Activated naive CD4-positive, alpha-beta T cell treated with anti-CD3 and anti-CD28 coated beads, Interleukin-2, amount 50 U/mL, for 72 hours (primary cell): ENCODE data around the gene ITCH. TPM values are rescaled to one million over a fixed set of nuclear protein-coding genes. Genes with fewer than 3 reads are reported as not detected.
A peak's percentile ranks its signal among the peaks of the same experiment; 100 is the strongest.
"Not testable (repeated sequence)": the region's sequence is repeated elsewhere in the genome, so short reads cannot be mapped to it uniquely, and the experiment has no call there.

Source experiments
- ATAC-seq, 2 donors: fragments of 150-1000 bp; cut with Tn5 transposase; 2 replicates each; pipeline ENCODE4 v1.10.0; 2021; ENCODE audit warnings: mild to moderate bottlenecking in 2 of 2, moderate library complexity in 2 of 2
- DNase-seq, 2 donors: peaks; one replicate each; pipeline ENCODE4 v3.0.0; 2021 to 2022; ENCODE audit warnings: low spot score in 2 of 2
- H3K27ac Mint-ChIP-seq, 2 donors: one replicate each; pipeline ENCODE4 v1.8.0; 2022; ENCODE audit warnings: mild to moderate bottlenecking in 2 of 2, mixed read lengths in 2 of 2
- H3K36me3 Mint-ChIP-seq, 2 donors: one replicate each; pipeline ENCODE4 v1.8.0; 2022; ENCODE audit warnings: mixed read lengths in 2 of 2
- H3K9me3 Mint-ChIP-seq, 2 donors: one replicate each; pipeline ENCODE4 v1.8.0; 2022; ENCODE audit warnings: mixed read lengths in 2 of 2
- total RNA-seq, 2 donors: library from RNA; stranded (reverse); gene quantifications; one replicate each; pipeline ENCODE4 v1.2.3, GENCODE V29; 2022

Gene ITCH
- total RNA-seq, 2 donors from 2014 or later = 37.4 to 49.5 TPM

DNA sequence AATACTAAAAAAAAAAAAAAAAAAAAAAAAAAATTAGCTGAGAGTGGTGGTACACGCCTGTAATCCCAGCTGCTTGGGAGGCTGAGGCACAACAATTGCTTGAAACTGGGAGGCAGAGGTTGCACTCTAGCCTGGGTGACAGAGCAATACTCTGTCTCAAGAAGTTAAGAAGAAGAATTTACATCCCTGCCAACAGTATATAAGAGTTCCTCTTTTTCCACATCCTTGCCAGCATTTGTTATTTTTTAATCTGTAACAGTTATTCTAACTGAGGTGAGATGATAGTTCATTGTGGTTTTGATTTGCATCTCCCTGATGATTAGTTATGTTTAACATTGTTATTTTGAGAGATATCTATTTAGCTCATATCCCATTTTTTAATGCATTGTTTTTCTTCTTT is 132.8 kb downstream of the ITCH start:
- ATAC-seq (no peak), DNase-seq (no peak)
- Mint-ChIP-seq H3K36me3 (peaks cover 37 to 44% of the 10 kb centered on the region in 2 donors), H3K27ac (no peak overlapping the region), H3K9me3 (peaks cover 11 to 13% of the 10 kb centered on the region in 2 donors)

DNA sequence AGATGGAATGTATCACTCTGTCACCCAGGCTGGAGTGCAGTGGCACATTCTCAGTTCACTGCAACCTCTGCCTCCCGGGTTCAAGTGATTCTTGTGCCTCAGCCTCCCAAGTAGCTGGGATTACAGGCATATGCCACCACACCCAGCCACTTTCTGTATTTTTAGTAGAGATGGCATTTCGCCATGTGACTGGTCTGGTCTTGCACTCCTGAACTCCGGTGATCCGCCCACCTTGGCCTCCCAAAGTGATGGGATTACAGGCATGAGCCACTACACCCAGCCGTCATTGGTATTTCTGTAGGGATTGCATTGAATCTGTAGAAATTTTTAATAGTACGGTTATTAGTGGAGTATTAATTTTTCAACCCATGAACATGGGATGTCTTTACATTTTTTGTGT is 134.5 kb downstream of the ITCH start:
- not testable (repeated sequence) for DNase-seq, H3K27ac Mint-ChIP-seq, ATAC-seq
- H3K9me3 Mint-ChIP-seq = peaks cover 11 to 13% of the 10 kb centered on the region in 2 donors
- peaks cover 37 to 47% of the 10 kb centered on the region in 2 donors for H3K36me3 Mint-ChIP-seq

DNA sequence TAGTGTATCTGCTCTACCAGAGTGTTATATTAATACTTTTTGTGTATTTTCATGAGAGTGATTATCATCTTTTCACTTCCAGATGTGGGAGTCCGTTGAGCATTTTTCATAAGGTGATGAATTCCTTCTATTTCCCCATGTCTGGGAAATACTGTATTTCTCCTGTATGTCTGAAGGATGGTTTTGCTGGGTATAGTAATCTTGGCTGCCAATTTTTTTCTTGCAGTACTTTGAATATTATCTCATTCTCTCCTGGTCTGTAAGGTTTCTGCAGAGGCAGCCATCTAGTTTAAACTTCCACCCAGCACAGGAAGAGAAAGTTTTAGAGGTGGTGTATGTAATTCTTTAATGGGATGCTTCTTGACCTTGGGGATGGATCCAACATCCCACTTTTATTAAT is 137.8 kb downstream of the ITCH start:
- peaks cover 11 to 13% of the 10 kb centered on the region in 2 donors for H3K9me3 Mint-ChIP-seq
- no peak for DNase-seq
- H3K36me3 Mint-ChIP-seq = peaks cover 22 to 41% of the 10 kb centered on the region in 2 donors
- ATAC-seq = no peak
- no peak overlapping the region for H3K27ac Mint-ChIP-seq

DNA sequence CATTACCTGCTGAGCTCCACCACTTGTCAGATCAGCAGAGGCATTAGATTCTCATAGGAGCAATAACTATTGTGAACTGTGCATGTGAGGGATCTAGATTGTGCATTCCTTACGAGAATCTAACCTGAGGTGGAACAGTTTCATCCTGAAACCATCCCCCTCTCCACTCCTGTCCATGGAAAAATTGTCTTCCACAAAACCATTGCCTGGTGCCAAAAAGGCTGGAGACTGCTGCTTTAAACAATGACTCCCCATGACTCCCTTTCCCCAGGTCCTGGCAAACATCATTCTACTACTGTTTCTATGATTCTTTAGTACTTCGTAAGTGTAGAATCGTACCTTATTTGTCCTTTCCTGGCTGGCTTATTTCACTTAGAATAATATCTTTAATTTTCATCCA is 143.4 kb downstream of the ITCH start:
- ATAC-seq (no peak), DNase-seq (no peak)
- Mint-ChIP-seq H3K9me3 (no peaks in the 10 kb centered on the region), H3K36me3 (no peaks in the 10 kb centered on the region), H3K27ac (peak overlapping the region in 1 of 2 donors; percentile 60)

DNA sequence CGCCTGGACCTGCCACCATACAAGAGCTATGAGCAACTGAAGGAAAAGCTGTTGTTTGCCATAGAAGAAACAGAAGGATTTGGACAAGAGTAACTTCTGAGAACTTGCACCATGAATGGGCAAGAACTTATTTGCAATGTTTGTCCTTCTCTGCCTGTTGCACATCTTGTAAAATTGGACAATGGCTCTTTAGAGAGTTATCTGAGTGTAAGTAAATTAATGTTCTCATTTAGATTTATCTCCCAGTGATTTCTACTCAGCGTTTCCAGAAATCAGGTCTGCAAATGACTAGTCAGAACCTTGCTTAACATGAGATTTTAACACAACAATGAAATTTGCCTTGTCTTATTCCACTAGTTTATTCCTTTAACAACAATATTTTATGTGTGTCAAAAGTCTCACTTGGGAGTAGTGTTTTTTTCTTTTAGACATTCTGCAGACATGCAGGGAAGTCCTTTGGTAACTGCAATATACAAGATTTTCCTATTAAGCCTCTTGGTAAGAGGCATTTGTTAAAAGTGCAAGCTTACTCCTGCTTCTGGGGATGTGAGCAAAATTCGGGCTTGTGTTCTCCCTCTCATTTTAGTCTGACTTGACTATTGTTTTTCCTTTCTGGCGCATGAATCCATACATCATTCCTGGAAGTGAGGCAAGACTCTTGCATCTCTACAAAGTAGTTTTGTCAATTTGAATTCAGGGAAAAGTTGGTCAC is 144.8 kb downstream of the ITCH start:
- no peaks in the 10 kb centered on the region for H3K36me3 Mint-ChIP-seq
- no peaks in the 10 kb centered on the region for H3K9me3 Mint-ChIP-seq
- DNase-seq (no peak), ATAC-seq (no peak)
- no peak overlapping the region for H3K27ac Mint-ChIP-seq

DNA sequence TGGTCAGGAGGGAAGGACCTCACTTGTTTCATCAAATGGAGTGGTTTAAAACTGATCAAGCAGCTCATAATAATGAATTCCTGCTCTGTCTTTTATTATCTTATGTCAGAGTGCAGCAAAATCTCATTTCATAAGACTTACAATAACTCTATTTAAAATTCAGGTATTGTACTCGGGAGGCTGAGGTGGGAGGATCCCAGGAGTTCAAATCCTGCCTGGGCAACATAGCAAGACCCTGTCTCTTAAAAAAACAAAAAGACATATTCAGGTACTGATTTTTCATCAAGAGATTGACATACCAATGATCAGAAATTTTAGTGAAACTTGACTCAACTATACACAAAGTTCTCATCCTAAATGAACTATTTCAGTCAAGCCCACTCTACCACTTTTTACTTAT is 147.5 kb downstream of the ITCH start:
- Mint-ChIP-seq H3K36me3 (no peaks in the 10 kb centered on the region), H3K27ac (no peak overlapping the region), H3K9me3 (no peaks in the 10 kb centered on the region)
- ATAC-seq (no peak), DNase-seq (no peak)

DNA sequence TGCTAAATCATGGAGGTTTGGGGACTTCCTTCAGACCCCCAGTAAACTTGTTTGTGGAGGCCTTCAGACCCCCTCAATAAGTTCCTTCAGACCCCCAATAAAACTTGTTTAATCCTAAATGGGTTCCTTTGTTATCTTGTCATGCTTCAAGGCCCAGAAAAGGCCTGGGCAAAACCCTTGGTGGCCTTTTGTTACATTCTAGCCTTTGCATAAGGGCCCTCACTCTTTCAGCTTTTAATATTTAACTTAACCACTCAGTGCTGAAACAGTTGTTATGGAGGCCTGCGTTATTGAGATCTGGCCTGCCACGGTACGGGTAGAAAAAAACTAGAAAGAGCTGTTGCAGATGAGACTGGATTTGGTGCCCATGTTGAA is 148.8 kb downstream of the ITCH start:
- Mint-ChIP-seq H3K36me3 (peaks cover 8 to 10% of the 10 kb centered on the region in 2 donors), H3K27ac (no peak overlapping the region), H3K9me3 (no peaks in the 10 kb centered on the region)
- DNase-seq (no peak), ATAC-seq (no peak)

DNA sequence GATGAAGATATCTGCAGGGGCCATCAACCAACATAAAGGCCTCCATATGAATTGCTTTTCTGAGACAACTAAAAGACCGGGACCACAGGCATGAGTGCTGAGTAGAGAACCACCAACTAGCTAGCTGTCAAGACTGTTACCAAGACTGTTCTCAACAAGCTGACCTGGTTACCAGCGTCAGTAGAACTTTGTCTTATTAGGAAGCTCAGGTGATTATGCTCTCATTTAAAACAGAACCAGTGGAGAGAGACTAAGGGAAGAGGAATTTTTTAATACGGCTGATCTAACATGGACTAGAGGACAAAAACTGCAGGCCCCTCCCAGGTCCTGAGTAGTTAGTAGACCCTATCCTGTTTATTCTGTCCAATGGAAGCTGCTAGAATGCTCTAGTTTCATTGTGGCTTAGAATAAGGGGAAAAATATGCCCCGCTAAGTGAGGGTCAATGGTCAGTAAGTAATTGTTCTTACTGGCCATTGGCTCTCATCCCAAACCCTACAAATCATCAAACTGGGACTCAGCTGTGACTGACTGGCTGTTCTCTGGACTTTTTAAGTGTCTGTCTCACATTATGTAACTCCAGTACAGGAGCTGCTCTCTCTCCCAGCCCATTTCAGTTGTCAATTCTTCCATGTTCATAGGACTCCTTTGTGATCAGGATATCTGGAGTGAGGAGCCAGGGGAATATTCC is 149.3 kb downstream of the ITCH start:
- ATAC-seq = no peak
- no peaks in the 10 kb centered on the region for H3K9me3 Mint-ChIP-seq
- H3K36me3 Mint-ChIP-seq = peaks cover 10 to 12% of the 10 kb centered on the region in 2 donors
- no peak for DNase-seq
- no peak overlapping the region for H3K27ac Mint-ChIP-seq

DNA sequence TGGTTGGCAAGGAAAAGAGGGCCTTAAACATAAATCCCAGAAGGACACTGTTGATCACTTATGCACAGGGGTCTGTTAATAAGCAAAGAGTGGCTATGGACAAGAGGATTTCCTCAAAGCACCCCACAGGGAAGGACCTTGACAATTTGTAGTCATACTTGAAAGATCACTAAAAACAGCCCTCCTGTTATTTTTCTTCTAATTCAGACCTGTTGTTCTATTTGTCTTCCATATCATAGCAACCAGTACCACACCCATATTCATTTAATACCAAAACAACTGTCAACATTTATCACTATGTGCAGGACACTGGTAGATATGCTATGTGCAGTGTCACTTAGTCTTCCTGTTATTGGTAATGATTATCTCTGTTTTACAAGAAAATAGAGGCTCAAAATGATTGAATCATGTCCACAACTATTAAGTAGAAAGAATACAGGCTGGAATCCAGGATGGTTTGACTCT is 149.9 kb downstream of the ITCH start:
- ATAC-seq (no peak), DNase-seq (no peak)
- Mint-ChIP-seq H3K9me3 (no peaks in the 10 kb centered on the region), H3K36me3 (peaks cover 10 to 13% of the 10 kb centered on the region in 2 donors), H3K27ac (no peak overlapping the region)

DNA sequence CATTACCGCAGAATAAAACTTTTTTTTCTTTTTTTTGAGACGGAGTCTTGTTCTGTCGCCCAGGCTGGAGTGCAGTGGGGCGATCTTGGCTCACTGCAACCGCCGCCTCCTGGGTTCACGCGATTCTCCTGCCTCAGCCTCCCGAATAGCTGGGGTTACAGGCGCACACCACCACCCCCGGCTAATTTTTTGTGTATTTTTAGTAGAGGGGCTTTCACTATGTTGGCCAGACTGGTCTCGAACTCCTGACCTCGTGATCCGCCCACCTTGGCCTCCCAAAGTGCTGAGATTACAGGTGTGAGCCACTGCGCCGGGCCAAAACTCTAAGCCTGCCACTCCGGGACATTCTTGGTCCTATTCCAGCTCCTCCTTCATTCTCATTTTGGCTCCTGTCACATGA is 151.0 kb downstream of the ITCH start:
- DNase-seq, H3K9me3 Mint-ChIP-seq, H3K27ac Mint-ChIP-seq, ATAC-seq: not testable (repeated sequence)
- H3K36me3 Mint-ChIP-seq = peaks cover 10 to 21% of the 10 kb centered on the region in 2 donors

DNA sequence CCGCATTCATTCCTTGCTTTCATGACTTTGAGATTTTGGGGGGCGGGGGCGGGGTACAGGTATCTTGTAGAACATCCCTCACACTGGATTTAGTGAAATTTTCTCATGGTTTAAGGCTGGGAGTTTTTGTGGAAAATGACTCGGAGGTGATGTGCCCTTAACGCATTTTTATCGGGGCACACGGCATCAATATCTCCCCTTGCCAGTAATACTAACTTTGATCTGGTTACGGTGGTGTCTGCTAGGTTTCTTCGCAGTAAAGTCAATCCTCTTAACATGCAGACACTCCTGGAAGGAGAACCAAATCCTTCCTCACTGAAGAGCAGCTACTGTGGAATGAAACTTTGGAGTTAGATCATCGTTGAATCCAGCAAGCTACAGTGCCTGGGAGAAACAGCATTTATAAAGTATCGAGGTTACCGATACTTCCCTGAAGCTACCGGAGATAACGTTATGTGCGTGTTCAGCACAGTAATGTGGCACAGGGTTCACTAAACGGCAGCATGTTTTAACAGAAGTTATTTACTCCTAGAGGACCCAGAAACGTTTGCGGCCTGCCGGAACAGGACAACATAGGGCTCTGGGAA is 151.9 kb downstream of the ITCH start:
- peaks cover 10 to 21% of the 10 kb centered on the region in 2 donors for H3K36me3 Mint-ChIP-seq
- DNase-seq (no peak), ATAC-seq (peak in 1 of 2 donors; percentile 29)
- H3K27ac Mint-ChIP-seq = peak overlapping the region; percentile 95 to 99
- no peaks in the 10 kb centered on the region for H3K9me3 Mint-ChIP-seq

DNA sequence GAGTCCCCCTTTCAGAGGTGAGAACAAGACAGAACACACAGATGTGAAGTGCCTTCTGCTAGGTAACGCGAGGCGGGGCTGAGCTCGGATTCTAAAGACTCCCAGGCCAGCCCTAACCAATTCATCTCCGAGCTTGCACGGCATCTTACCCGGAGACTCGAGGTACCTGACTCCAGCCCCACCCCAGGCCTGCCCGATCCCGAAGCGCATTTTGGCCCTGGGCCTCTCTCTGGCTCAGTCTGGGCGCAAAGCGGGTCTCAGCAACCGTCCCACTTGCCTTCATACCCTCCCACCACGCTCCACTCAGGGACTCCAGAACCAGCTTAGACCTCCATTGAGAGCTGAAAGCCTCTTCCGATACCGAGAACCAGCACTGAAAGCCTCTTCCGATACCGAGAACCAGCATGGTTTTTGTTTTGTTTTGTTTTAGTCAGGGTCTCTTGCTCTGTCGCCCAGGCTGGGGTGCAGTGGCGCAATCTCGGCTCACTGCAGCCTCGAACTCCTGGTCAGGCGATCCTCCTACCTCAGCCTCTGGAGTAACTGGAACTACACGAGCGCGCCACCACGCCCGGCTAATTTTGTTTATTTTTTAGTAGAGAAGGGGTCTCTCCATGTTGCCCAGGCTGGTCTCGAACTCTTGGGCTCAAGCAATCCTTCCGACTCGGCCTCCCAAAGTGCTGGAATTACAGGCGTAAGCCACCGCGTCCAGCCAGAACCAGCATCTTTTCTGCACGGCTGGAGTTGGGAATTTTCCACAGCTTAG is 152.6 kb downstream of the ITCH start:
- H3K9me3 Mint-ChIP-seq = no peaks in the 10 kb centered on the region
- H3K27ac Mint-ChIP-seq = peak overlapping the region; percentile 95 to 99
- ATAC-seq (peak; percentile 43 to 75), DNase-seq (peak; percentile 61 to 66)
- peaks cover 10 to 21% of the 10 kb centered on the region in 2 donors for H3K36me3 Mint-ChIP-seq

DNA sequence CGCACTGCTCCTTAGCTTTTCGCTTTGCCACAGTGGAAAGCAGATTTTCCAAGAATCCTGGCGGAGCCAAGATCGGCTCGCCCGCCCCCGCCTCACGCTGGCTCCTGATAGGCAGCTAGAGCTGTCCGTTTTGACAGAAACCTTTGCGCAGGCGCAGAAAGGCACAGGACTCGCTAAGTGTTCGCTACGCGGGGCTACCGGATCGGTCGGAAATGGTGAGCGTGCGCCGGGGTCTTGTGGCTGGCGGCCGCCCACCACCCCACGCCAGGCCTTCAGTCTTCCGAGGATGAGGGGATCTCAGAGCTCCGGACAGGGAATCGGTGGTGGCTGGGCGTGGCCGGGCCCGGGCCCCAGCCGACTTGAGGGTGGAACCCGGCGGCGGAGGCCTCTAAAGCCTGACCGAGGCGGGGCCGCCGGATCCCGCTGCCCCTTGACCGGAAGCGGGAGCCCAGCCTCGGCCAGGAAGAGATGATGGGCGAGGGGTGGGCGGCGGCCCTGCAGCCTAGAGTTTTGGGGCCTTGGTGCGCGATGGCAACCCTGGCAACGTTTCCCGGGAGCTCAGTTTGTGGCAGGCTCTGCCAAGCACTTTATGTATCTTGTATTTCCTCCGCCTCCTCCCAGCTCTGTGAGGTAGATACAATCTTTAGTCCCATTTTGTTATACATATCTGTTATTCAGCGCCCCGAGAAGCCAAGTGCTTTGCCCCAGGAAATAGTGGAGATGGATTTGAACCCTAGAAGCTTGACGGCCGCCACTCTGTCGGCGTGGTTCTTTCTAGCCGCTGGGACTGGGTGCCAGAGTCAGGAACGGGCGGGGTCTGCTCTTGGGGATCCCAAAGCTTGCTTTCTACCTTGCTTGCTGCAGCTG is 153.4 kb downstream of the ITCH start, which contains the start of gene DYNLRB1:
TSS of gene DYNLRB1 (plus strand) at position 176 of the 867 bp plus-strand sequence. CDS start at position 213, 37 bp downstream.
- Mint-ChIP-seq H3K9me3 (no peaks in the 10 kb centered on the region), H3K36me3 (peaks cover 10 to 21% of the 10 kb centered on the region in 2 donors), H3K27ac (peak within 1 kb of the TSS; percentile 95 to 99)
- DNase-seq = peak; percentile 96 to 97
- ATAC-seq = peak; percentile 83 to 91

DNA sequence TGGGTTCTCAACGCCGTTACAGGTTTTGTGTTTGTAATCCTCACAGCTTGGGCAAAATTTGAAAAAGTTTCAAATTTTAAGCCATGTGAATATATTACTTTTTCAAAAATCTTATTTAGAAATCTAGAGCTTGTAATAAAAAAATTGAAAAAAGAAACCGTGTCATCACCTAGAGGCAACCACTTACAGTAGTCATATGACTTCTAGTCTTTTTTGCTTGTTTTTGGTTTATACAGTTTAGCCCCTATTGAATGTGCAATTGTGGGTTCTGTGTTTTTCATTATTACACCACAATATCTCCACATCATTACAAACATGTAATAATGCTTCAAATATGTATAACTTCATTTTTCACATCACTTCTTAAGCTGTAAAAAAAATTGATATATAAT is 154.0 kb downstream of the ITCH start:
- Mint-ChIP-seq H3K36me3 (peaks cover 10 to 21% of the 10 kb centered on the region in 2 donors), H3K27ac (peak overlapping the region; percentile 95 to 99), H3K9me3 (no peaks in the 10 kb centered on the region)
- no peak for DNase-seq
- peak in 1 of 2 donors; percentile 31 for ATAC-seq

DNA sequence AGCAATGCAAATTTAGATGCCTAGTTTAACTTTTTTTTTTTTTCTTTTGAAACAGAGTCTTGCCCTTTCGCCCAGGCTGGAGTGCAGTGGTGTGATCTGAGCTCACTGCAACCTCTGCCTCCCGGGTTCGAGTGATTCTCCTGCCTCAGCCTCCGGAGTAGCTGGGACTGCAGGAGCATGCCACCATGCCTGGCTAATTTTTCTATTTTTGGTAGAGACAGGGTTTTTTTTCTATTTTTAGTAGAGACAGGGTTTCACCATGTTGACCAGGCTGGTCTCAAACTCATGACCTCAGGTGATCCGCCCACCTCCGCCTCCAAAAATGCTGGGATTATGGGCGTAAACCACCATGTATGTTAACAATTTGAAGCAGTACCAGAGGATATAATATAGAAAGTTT is 155.8 kb downstream of the ITCH start:
- not testable (repeated sequence) for ATAC-seq, H3K27ac Mint-ChIP-seq

DNA sequence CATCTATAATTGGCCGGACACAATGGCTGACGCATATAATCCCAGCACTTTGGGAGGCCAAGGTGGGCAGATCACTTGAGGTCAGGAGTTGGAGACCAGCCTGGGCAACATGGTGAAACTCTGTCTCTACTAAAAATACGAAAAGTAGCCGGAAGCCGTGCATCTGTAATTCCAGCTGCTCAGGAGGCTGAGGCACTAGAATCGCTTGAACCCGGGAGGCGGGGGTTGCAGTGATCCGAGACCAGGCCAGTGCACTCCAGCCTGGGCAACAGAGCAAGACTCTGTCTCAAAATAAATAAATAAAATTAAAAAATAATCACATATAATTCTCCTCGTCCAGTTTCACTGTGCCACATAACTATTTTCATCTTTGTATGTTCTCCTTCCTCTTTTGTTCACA is 156.8 kb downstream of the ITCH start:
- ATAC-seq, H3K9me3 Mint-ChIP-seq, DNase-seq, H3K27ac Mint-ChIP-seq: not testable (repeated sequence)
- H3K36me3 Mint-ChIP-seq = peaks cover 10 to 21% of the 10 kb centered on the region in 2 donors

More for the DNA sequence above, 155.8 kb downstream of the ITCH start:
- H3K9me3 Mint-ChIP-seq, DNase-seq: not testable (repeated sequence)
- H3K36me3 Mint-ChIP-seq = peaks cover 10 to 21% of the 10 kb centered on the region in 2 donors
